HCT116 (cell line): ENCODE results near the gene NUDT16L1. TPM values are rescaled to one million over a fixed set of nuclear protein-coding genes. Genes with fewer than 3 reads are reported as not detected.

Source experiments
- ATAC-seq: fragments of 200-7000 bp; cut with Tn5 transposase; 2 replicates; pipeline ENCODE4 v1.9.1; 2020; ENCODE audit warnings: mild to moderate bottlenecking, moderate library complexity
- BruUV-seq: library from RNA; stranded (reverse); fragments of 400-500 nt; replicated peaks from 2 replicates; lab custom pipeline; 2021; lab: Mats Ljungman, UMichigan
- CTCF ChIA-PET: fragments of 300-600 bp; sonication (Branson Sonifier 250); formaldehyde crosslinking; loops from one replicate; lab custom pipeline; 2021; ENCODE audit warnings: antibody characterized with exemption; lab: Charles Lee
- POLR2A ChIA-PET: fragments of 300-600, 350-600 bp; sonication (Branson Sonifier 250); formaldehyde crosslinking; loops from one replicate; lab custom pipeline; 2021; ENCODE audit warnings: antibody characterized with exemption; lab: Charles Lee
- RAD21 ChIA-PET, 2 experiments: fragments of 300-600 bp; sonication (Branson Sonifier 250); formaldehyde crosslinking; loops; one replicate each; lab custom pipeline; 2023; ENCODE audit warnings: low total read pairs in 2 of 2; ENCODE audit not compliant: uncharacterized antibody in 2 of 2, unreplicated experiment in 2 of 2, low non-redundant PET in 1 of 2; lab: Charles Lee
- DNase-seq: peaks from one replicate; pipeline ENCODE4 v3.0.0-alpha.2; 2010; ENCODE audit warnings: low read depth, low spot score
- H2AFZ ChIP-seq: fragments of 200-600 bp; shearing (Covaris generic), sonication (generic); 2 replicates; pipeline ENCODE4 v1.6.1; 2017; ENCODE audit warnings: low read depth, mixed run types, mixed read lengths, antibody characterized with exemption, low read length; ENCODE audit not compliant: poor library complexity, severe bottlenecking
- H3K27ac ChIP-seq: 2 replicates; pipeline ENCODE4 v1.5.1; 2012; ENCODE audit warnings: low read depth, low read length
- H3K27me3 ChIP-seq: fragments of 200-600 bp; sonication (generic); 2 replicates; pipeline ENCODE4 v1.6.1; 2016; ENCODE audit warnings: mixed run types, low read length, mixed read lengths; ENCODE audit not compliant: insufficient read depth
- H3K36me3 ChIP-seq, 2 experiments: fragments of 200-500 bp in 1 of 2; fragments of 200-600 bp in 1 of 2; sonication (Bioruptor generic) in 1 of 2; sonication (generic) in 1 of 2; 2 replicates each; pipeline versions ENCODE4 v1.5.1 to v1.6.1; 2014 to 2016; ENCODE audit warnings: low read length in 2 of 2, inconsistent platforms in 1 of 2, mixed read lengths in 1 of 2, mixed run types in 1 of 2; ENCODE audit not compliant: insufficient read depth in 2 of 2, control insufficient read depth in 1 of 2
- H3K4me1 ChIP-seq, 2 experiments: fragments of 200-600 bp in 1 of 2; sonication (generic) in 1 of 2; 2 replicates each; pipeline versions ENCODE4 v1.5.1 to v1.6.1; 2012 to 2017; ENCODE audit warnings: low read length in 2 of 2, inconsistent platforms in 1 of 2, mild to moderate bottlenecking in 1 of 2, mixed read lengths in 1 of 2, mixed run types in 1 of 2, moderate library complexity in 1 of 2; ENCODE audit not compliant: insufficient read depth in 2 of 2, control insufficient read depth in 1 of 2
- H3K4me2 ChIP-seq: fragments of 200-600 bp; sonication (generic); 2 replicates; pipeline ENCODE4 v1.6.1; 2017; ENCODE audit warnings: mixed run types, low read length, mixed read lengths
- H3K4me3 ChIP-seq, 2 experiments: fragments of 200-600 bp in 1 of 2; sonication (generic) in 1 of 2; replicated peaks in 1 of 2; 2 replicates each; pipeline ENCODE4 v1.5.1; 2011 to 2016; ENCODE audit warnings: low read length in 2 of 2, control low read depth in 1 of 2, low read depth in 1 of 2, mild to moderate bottlenecking in 1 of 2, mixed read lengths in 1 of 2, mixed run types in 1 of 2
- H3K79me2 ChIP-seq: fragments of 200-600 bp; sonication (generic); 2 replicates; pipeline ENCODE4 v1.6.1; 2017; ENCODE audit warnings: mild to moderate bottlenecking, mixed run types, low read length, moderate library complexity, mixed read lengths; ENCODE audit not compliant: insufficient read depth
- H3K9ac ChIP-seq: fragments of 200-600 bp; sonication (generic); 2 replicates; pipeline ENCODE4 v1.6.1; 2016; ENCODE audit warnings: low read length, mixed read lengths
- H3K9me2 ChIP-seq: fragments of 200-600 bp; sonication (generic), shearing (Covaris generic); 2 replicates; pipeline ENCODE4 v1.6.1; 2017; ENCODE audit warnings: mixed run types, mild to moderate bottlenecking, moderate library complexity; ENCODE audit not compliant: insufficient read depth
- H3K9me3 ChIP-seq, 2 experiments: fragments of 200-500 bp in 1 of 2; fragments of 200-600 bp in 1 of 2; sonication (Bioruptor generic) in 1 of 2; sonication (generic) in 1 of 2; 2 replicates each; pipeline ENCODE4 v1.6.1; 2014 to 2017; ENCODE audit warnings: low read length in 2 of 2, mixed read lengths in 2 of 2, inconsistent platforms in 1 of 2, low read depth in 1 of 2, mild to moderate bottlenecking in 1 of 2, mixed run types in 1 of 2, moderate library complexity in 1 of 2; ENCODE audit not compliant: control insufficient read depth in 1 of 2, insufficient read depth in 1 of 2
- H4K20me1 ChIP-seq: fragments of 200-600 bp; sonication (generic), shearing (Covaris generic); 2 replicates; pipeline ENCODE4 v1.6.1; 2017; ENCODE audit warnings: mixed run types, mild to moderate bottlenecking, moderate library complexity; ENCODE audit not compliant: insufficient read depth
- ATF3 ChIP-seq: IDR thresholded peaks from 2 replicates; pipeline ENCODE4 v1.6.1; 2012
- CBX3 ChIP-seq: IDR thresholded peaks from 2 replicates; pipeline ENCODE4 v1.6.1; 2012; ENCODE audit warnings: low read depth
- CTCF ChIP-seq, 3 experiments: fragments of 200-600 bp in 1 of 3; sonication (generic) in 1 of 3; IDR thresholded peaks in 2 of 3; conservative IDR thresholded peaks in 1 of 3; 2 replicates each; pipeline ENCODE4 v1.5.1; 2012 to 2017; ENCODE audit warnings: low read depth in 2 of 3, low read length in 2 of 3, antibody characterized with exemption in 1 of 3, borderline replicate concordance in 1 of 3, control low read depth in 1 of 3, mild to moderate bottlenecking in 1 of 3, mixed read lengths in 1 of 3, mixed run types in 1 of 3, moderate library complexity in 1 of 3; ENCODE audit not compliant: insufficient read depth in 1 of 3
- EGR1 ChIP-seq: IDR thresholded peaks from 2 replicates; pipeline ENCODE4 v1.6.1; 2012; ENCODE audit warnings: low read depth
- ELF1 ChIP-seq: IDR thresholded peaks from 2 replicates; pipeline ENCODE4 v1.6.1; 2012; ENCODE audit warnings: low read depth, borderline replicate concordance
- EZH2 ChIP-seq: fragments of 200-600 bp; sonication (generic); IDR thresholded peaks from 2 replicates; pipeline ENCODE4 v1.6.1; 2017; ENCODE audit warnings: antibody characterized with exemption, mixed run types
- EZH2phosphoT487 ChIP-seq: fragments of 200-600 bp; IDR thresholded peaks from 2 replicates; pipeline ENCODE4 v1.6.1; 2018; ENCODE audit warnings: antibody characterized with exemption, borderline replicate concordance
- JUND ChIP-seq: IDR thresholded peaks from 2 replicates; pipeline ENCODE4 v1.6.1; 2012
- MAX ChIP-seq: IDR thresholded peaks from 2 replicates; pipeline ENCODE4 v1.6.1; 2012
- POLR2A ChIP-seq: IDR thresholded peaks from 2 replicates; pipeline ENCODE4 v1.7.0; 2011; ENCODE audit warnings: borderline replicate concordance; ENCODE audit not compliant: insufficient read depth, insufficient read length; ENCODE audit errors: extremely low read depth
- POLR2AphosphoS5 ChIP-seq: IDR thresholded peaks from 2 replicates; pipeline ENCODE4 v1.6.1; 2011; ENCODE audit warnings: mild to moderate bottlenecking, low read depth, low read length, moderate library complexity
- RAD21 ChIP-seq: IDR thresholded peaks from 2 replicates; pipeline ENCODE4 v1.6.1; 2012; ENCODE audit warnings: low read depth, mild to moderate bottlenecking
- SIN3A ChIP-seq: IDR thresholded peaks from 2 replicates; pipeline ENCODE4 v1.6.1; 2012; ENCODE audit warnings: low read depth
- SP1 ChIP-seq: IDR thresholded peaks from 2 replicates; pipeline ENCODE4 v1.6.1; 2012; ENCODE audit warnings: low read depth
- SRF ChIP-seq: IDR thresholded peaks from 2 replicates; pipeline ENCODE4 v1.6.1; 2012; ENCODE audit warnings: low read depth
- TCF7L2 ChIP-seq: IDR thresholded peaks from 2 replicates; pipeline ENCODE4 v1.7.0; 2011; ENCODE audit warnings: borderline replicate concordance, inconsistent platforms; ENCODE audit not compliant: insufficient read depth, insufficient read length; ENCODE audit errors: extremely low read depth
- YY1 ChIP-seq: IDR thresholded peaks from 2 replicates; pipeline ENCODE4 v1.6.1; 2011; ENCODE audit warnings: low read length, low read depth, moderate library complexity, mild to moderate bottlenecking; ENCODE audit not compliant: insufficient replicate concordance; ENCODE audit errors: extremely low read depth
- ZBTB33 ChIP-seq: IDR thresholded peaks from 2 replicates; pipeline ENCODE4 v1.6.1; 2011; ENCODE audit warnings: mild to moderate bottlenecking, low read length, moderate library complexity; ENCODE audit not compliant: insufficient replicate concordance; ENCODE audit errors: extremely low read depth
- ZNF274 ChIP-seq: fragments of 200-500 bp; sonication (Bioruptor generic); IDR thresholded peaks from 2 replicates; pipeline ENCODE4 v1.6.1; 2014; ENCODE audit warnings: mild to moderate bottlenecking, low read depth, low read length, inconsistent platforms
- intact Hi-C: fragments of 100-400 bp; cut with micrococcal nuclease; formaldehyde crosslinking; loops from 2 replicates; pipeline ENCODE4 v1.10.0; 2022
- total RNA-seq: library from RNA; stranded (reverse); gene quantifications from one replicate; pipeline ENCODE4 v1.2.1, GENCODE V29; 2021; ENCODE audit not compliant: unreplicated experiment

NUDT16L1 gene
- total RNA-seq, 1 experiment from 2014 or later = 23.4 TPM

- Histone ChIP-seq H3K9me2 (no peaks in the 10 kb centered on the region), H3K4me3 (no peak overlapping the region), H4K20me1 (no peaks in the 10 kb centered on the region), H3K4me2 (no peak overlapping the region), H3K36me3 (peaks cover 6 to 23% of the 10 kb centered on the region in 2 experiments; a peak in 3 of 4 replicates), H3K27me3 (no peaks in the 10 kb centered on the region), H3K4me1 (no peaks in the 10 kb centered on the region), H3K27ac (no peak overlapping the region), H2AFZ (no peak overlapping the region), H3K79me2 (peaks cover 6% of the 10 kb centered on the region; the same call in 1 of the 2 replicates), H3K9ac (no peak overlapping the region), H3K9me3 (no peaks in the 10 kb centered on the region)
- TF ChIP-seq EZH2 (no peak), EZH2phosphoT487 (no peak), YY1 (no peak), POLR2AphosphoS5 (no peak), ZNF274 (no peak), SP1 (no peak), TCF7L2 (no peak), SIN3A (no peak), RAD21 (no peak), MAX (no peak), JUND (no peak), ATF3 (no peak), CTCF (IDR thresholded peaks at IDR 0.05 in 2 of 3, conservative IDR thresholded peaks at IDR 0.05 in 1 of 3; ENCODE audit: borderline replicate concordance in 1 of 3, insufficient read depth in 1 of 3, low read depth in 2 of 3, low read length in 2 of 3) (no peak), EGR1 (no peak), CBX3 (no peak), ZBTB33 (no peak), SRF (no peak), ELF1 (no peak), POLR2A (no peak)
- no peak for ATAC-seq
- POLR2A ChIA-PET = no interaction called here
- RAD21 ChIA-PET = no interaction called here
- CTCF ChIA-PET = no interaction called here
- intact Hi-C loops = no loop called here
- no peak for DNase-seq
- no TSS peak for BruUV-seq
Observed at GRCh38 chr16:4726616-4727015, 33.3 kb downstream of the NUDT16L1 start.
